Subcutaneous adipose tissue (tissue), 4 donors: Measurements from ENCODE around the gene TBC1D8. TPM values are rescaled to one million over a fixed set of nuclear protein-coding genes. Genes with fewer than 3 reads are reported as not detected.

ENCODE experiments used
- CTCF ChIP-seq: fragments of 450-650 bp; IDR thresholded peaks from one replicate; pipeline ENCODE4 v1.5.1; 2016; ENCODE audit warnings: low read depth, mild to moderate bottlenecking, control low read depth, antibody characterized with exemption, moderate library complexity
- total RNA-seq, 4 donors: library from RNA; depleted of rRNA; stranded (reverse); fragments of >200 nt; gene quantifications; one replicate each; pipeline ENCODE4 v1.1.0, GENCODE V29; 2016

The TBC1D8 gene
- total RNA-seq, 4 donors from 2014 or later: 21.2 to 119 (median 32.0) TPM

- no peak for TF ChIP-seq CTCF
These were observed 133.8 kb downstream of the TBC1D8 start for GRCh38 chr2:101017371-101017770.

GRCh38 chr2:101014264-101014857 is 136.8 kb downstream of the TBC1D8 start:
- no peak for TF ChIP-seq CTCF

GRCh38 chr2:101012706-101013181 is 138.4 kb downstream of the TBC1D8 start:
- no peak for TF ChIP-seq CTCF

- TF ChIP-seq CTCF: no peak
These were observed 139.0 kb downstream of the TBC1D8 start for GRCh38 chr2:101012054-101012705.

- TF ChIP-seq CTCF: no peak
These were observed 140.0 kb downstream of the TBC1D8 start for GRCh38 chr2:101011152-101011551.

GRCh38 chr2:101007415-101008345 is 143.5 kb downstream of the TBC1D8 start:
- no peak for TF ChIP-seq CTCF
